Body of pancreas (tissue), 4 donors: ENCODE data around the gene CCDC93. TPM values are rescaled to one million over a fixed set of nuclear protein-coding genes. Genes with fewer than 3 reads are reported as not detected.

Experiments used
- ATAC-seq: fragments of 150-250 bp; one replicate; pipeline ENCODE4 v1.9.1; 2016
- DNase-seq, 4 donors: peaks; one replicate each; pipeline ENCODE4 v3.0.0-alpha.2; 2019
- H3K27ac ChIP-seq, 4 donors: fragments of 200-600 bp; sonication (generic); 1 replicate in 3 of 4; 2 replicates in 1 of 4; pipeline versions ENCODE4 v1.5.1 to v1.6.1; 2016 to 2019; ENCODE audit warnings: mild to moderate bottlenecking in 1 of 4, mixed read lengths in 1 of 4, moderate library complexity in 1 of 4
- H3K27me3 ChIP-seq, 2 donors: fragments of 200-600 bp; sonication (generic); one replicate each; pipeline ENCODE4 v1.6.0; 2016; ENCODE audit warnings: mild to moderate bottlenecking in 1 of 2
- H3K36me3 ChIP-seq, 2 donors: fragments of 200-600 bp; sonication (generic); replicated peaks in 1 of 2; 2 replicates each; pipeline ENCODE4 v1.5.1; 2016; ENCODE audit warnings: low read depth in 2 of 2; ENCODE audit not compliant: insufficient read depth in 1 of 2
- H3K4me1 ChIP-seq: fragments of 200-600 bp; sonication (generic); one replicate; pipeline ENCODE4 v1.6.0; 2016
- H3K4me3 ChIP-seq, 2 donors: fragments of 200-600 bp; sonication (generic); 1 replicate in 1 of 2; 2 replicates in 1 of 2; pipeline ENCODE4 v1.5.1; 2016 to 2019
- H3K9me3 ChIP-seq, 3 donors: fragments of 200-600 bp; sonication (generic); 1 replicate in 2 of 3; 2 replicates in 1 of 3; pipeline ENCODE4 v1.5.1; 2016
- CTCF ChIP-seq, 7 experiments: fragments of 450-650 bp in 4 of 7; fragments of 200-600 bp in 3 of 7; sonication (generic) in 3 of 7; IDR thresholded peaks; one replicate each; pipeline ENCODE4 v1.5.1; 2016 to 2019; ENCODE audit warnings: antibody characterized with exemption in 7 of 7
- POLR2A ChIP-seq, 3 donors: fragments of 450-650 bp; IDR thresholded peaks; one replicate each; pipeline ENCODE4 v1.6.1; 2016; ENCODE audit warnings: antibody characterized with exemption in 3 of 3, mild to moderate bottlenecking in 2 of 3
- WGBS, 2 donors: methylation state at CpG; one replicate each; pipeline ENCODE4 v1.1.5; 2017; 5-methylcytosine and 5-hydroxymethylcytosine counted together
- intact Hi-C: fragments of 100-400 bp; cut with DNase I; formaldehyde crosslinking; loops from one replicate; pipeline ENCODE4 v1.15.1; 2023
- total RNA-seq, 2 donors: library from RNA; depleted of rRNA; stranded (reverse); fragments of >200 nt; gene quantifications; one replicate each; pipeline ENCODE4 v1.1.0, GENCODE V29; 2016

CCDC93 gene
- total RNA-seq, 2 donors from 2014 or later: 27.0 to 36.6 TPM

- Histone ChIP-seq H3K36me3 (peaks cover 0 to 13% of the 10 kb centered on the region in 2 donors), H3K9me3 (no peaks in the 10 kb centered on the region), H3K4me3 (no peak overlapping the region), H3K27ac (no peak overlapping the region), H3K27me3 (no peaks in the 10 kb centered on the region), H3K4me1 (peaks cover 7% of the 10 kb centered on the region)
- intact Hi-C loops: no loop called here
- 88 to 100% methylated on average over 1 of the region's 1 CpG for WGBS, 2 donors
- TF ChIP-seq POLR2A (IDR thresholded peaks at IDR 0.05) (no peak), CTCF (IDR thresholded peaks at IDR 0.05) (no peak)
- DNase-seq: no peak
- no peak for ATAC-seq
These were observed 56.3 kb downstream of the CCDC93 start for GRCh38 chr2:117957616-117958015.

- 85 to 88% methylated on average over 1 of the region's 1 CpG for WGBS, 2 donors
- Histone ChIP-seq H3K27ac (no peak overlapping the region), H3K4me3 (no peak overlapping the region), H3K4me1 (peaks cover 7% of the 10 kb centered on the region), H3K9me3 (no peaks in the 10 kb centered on the region), H3K27me3 (no peaks in the 10 kb centered on the region), H3K36me3 (peaks cover under 1 to 21% of the 10 kb centered on the region in 2 donors)
- no peak for ATAC-seq
- DNase-seq: no peak
- intact Hi-C loops: no loop called here
- TF ChIP-seq CTCF (IDR thresholded peaks at IDR 0.05) (no peak), POLR2A (IDR thresholded peaks at IDR 0.05) (no peak)
These were observed 57.7 kb downstream of the CCDC93 start for GRCh38 chr2:117956036-117956796.

GRCh38 chr2:117953231-117953630 lies 60.6 kb downstream of the CCDC93 start:
- H3K4me3 ChIP-seq: no peak overlapping the region
- H3K36me3 ChIP-seq: peaks cover 7 to 28% of the 10 kb centered on the region in 2 donors
- intact Hi-C loops: no loop called here
- no peak for TF ChIP-seq CTCF (IDR thresholded peaks at IDR 0.05)
- no peak for TF ChIP-seq POLR2A (IDR thresholded peaks at IDR 0.05)
- ATAC-seq (no peak), DNase-seq (no peak)
- H3K27ac ChIP-seq: no peak overlapping the region
- no peaks in the 10 kb centered on the region for H3K27me3 ChIP-seq
- H3K4me1 ChIP-seq: peaks cover 2% of the 10 kb centered on the region
- H3K9me3 ChIP-seq: no peaks in the 10 kb centered on the region

- Histone ChIP-seq H3K4me3 (no peak overlapping the region), H3K27ac (no peak overlapping the region), H3K36me3 (peaks cover 7 to 25% of the 10 kb centered on the region in 2 donors), H3K9me3 (no peaks in the 10 kb centered on the region), H3K27me3 (no peaks in the 10 kb centered on the region), H3K4me1 (no peaks in the 10 kb centered on the region)
- intact Hi-C loops: no loop called here
- ATAC-seq (no peak), DNase-seq (no peak)
- TF ChIP-seq CTCF (IDR thresholded peaks at IDR 0.05) (no peak), POLR2A (IDR thresholded peaks at IDR 0.05) (no peak)
These were observed 61.2 kb downstream of the CCDC93 start for GRCh38 chr2:117952701-117953100.

GRCh38 chr2:117952228-117952627 lies 61.6 kb downstream of the CCDC93 start:
- Histone ChIP-seq H3K4me3 (no peak overlapping the region), H3K4me1 (no peaks in the 10 kb centered on the region), H3K27ac (no peak overlapping the region), H3K36me3 (peaks cover 8 to 22% of the 10 kb centered on the region in 2 donors), H3K9me3 (no peaks in the 10 kb centered on the region), H3K27me3 (no peaks in the 10 kb centered on the region)
- ATAC-seq (no peak), DNase-seq (no peak)
- intact Hi-C loops: no loop called here
- WGBS, 2 donors: 65 to 67% methylated on average over 4 of the region's 4 CpGs
- no peak for TF ChIP-seq POLR2A (IDR thresholded peaks at IDR 0.05)
- TF ChIP-seq CTCF (IDR thresholded peaks at IDR 0.05): no peak
